GM15510 (cell line): ENCODE data around the gene BTNL8.

Experiments
- POLR2A ChIP-seq: IDR thresholded peaks from 3 replicates; pipeline ENCODE4 v1.6.1; 2011; ENCODE audit warnings: borderline replicate concordance; ENCODE audit not compliant: insufficient read length; ENCODE audit errors: extremely low read depth

The BTNL8 gene

DNA sequence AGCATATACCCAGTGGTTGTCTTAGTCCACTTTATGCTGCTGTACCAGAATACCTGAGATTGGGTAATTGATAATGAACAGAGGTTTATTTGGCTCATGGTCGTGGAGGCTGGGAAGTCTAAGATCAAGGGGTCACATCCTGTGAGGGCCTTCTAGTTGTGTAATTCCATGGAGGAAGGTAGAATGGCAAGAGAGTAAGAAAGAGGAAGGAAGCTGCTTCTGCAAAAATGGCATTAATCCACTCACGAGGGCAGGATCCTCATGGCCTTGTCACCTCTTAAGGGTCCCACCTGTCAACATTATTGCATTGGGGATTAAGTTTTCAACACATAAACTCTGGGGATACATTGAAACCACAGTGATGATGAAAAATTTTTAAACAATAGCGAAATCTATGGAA is 17.0 kb downstream of the BTNL8 start:
- TF ChIP-seq POLR2A: no peak

DNA sequence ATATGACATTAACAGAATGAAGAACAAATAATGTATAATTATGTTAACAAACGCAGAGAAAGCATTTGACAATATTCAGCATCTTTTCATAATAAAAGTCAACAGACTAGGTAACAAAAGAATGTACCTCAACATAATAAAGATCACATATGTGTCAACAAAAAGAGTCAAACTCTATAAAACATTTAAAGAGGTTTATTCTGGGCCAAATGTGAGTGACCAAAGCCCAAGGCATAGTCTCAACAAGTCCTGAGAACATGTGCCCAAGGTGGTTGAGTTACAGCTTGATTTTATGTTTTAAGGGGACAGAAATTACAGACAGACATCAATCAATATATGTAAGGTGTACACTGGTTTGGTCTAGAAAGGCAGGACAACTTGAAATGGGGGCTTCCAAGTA is 19.4 kb downstream of the BTNL8 start:
- no peak for TF ChIP-seq POLR2A

DNA sequence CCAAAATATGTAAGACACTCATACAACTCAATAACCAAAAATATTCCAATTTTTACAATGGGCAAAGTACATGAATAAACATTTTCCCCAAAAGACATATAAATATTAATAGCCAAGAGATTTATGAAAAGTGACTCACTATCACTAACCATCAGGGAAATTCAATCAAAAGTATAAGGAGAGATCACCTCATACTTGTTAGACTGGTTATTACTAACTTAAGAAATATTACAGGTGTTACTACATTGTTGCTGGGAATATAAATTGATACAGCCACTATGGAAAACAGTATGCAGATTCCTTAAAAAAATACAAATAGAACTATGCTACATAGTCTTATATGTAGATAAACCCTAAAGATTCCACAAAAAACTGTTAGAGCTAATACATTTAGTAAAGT is 21.8 kb downstream of the BTNL8 start:
- no peak for TF ChIP-seq POLR2A

DNA sequence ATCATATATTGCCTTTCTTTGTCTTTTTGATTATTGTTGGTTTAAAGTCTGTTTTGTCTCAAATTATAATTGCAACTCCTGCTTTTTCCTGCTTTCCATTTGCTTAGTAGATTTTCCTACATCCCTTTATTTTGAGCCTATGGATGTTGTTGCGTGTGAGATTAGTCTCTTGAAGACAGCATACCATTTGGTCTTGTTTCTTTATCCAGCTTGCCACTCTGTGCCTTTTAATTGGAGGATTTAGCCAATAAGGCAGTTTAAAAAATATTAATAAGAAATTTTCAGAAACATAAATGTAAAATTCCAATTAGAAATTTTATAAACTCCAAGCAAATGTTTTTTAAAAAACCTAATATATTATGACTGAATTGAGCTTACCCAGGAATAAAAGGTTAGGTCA is 24.0 kb downstream of the BTNL8 start:
- no peak for TF ChIP-seq POLR2A

DNA sequence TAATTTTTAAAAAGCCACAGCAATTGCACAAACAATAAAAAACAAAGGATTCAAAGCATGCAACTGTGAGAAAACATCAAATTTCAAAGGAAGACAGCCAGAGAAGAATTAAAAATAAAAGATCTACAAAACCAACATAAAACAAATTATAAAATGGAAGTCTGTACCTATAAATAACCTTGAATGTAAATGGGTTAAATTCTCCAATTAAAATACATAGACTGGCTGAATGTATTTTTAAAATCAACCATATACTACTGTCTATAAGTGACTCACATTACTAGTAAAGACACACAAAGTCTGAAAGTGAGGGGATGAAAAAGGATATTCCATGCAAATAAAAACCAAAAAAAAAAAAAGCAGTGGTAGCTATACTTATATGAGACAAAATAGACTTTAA is 33.7 kb downstream of the BTNL8 start:
- no peak for TF ChIP-seq POLR2A

DNA sequence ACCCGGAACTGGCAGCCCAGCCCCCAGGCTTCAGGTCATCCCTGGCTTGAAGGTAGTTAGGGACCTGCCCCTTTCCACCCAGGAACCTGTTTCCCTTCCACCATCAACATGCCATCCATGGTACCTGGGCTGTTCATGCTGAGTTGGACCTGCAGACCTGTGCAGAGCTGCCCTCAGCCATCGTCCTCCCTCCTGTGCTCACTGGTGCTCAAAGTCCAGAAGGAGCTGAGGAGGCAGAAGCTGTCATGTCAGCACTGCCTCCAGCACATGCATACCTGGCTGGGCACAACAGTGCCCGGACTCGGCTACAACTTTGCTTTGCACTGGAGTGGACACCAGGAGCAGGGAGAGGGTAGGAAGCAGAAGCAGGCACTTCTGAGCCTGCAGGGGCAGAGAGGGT is 36.2 kb downstream of the BTNL8 start:
- TF ChIP-seq POLR2A: no peak

DNA sequence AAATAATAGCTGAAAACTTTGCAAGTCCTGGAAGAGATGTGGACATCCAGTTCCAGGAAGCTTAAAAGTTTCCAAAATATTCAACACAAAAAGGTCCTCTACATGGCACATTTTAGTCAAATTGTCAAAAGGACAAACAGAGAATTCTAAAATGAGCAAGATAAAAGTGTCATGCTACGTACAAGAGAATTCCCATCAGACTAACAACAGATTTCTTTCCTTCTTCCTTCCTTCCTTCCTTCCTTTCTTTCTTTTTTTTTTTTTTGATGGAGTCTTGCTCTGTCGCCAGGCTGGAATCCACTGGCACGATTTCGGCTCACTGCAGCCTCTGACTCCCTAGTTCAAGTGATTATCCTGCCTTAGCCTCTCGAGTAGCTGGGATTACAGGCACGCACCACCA is 39.3 kb downstream of the BTNL8 start:
- TF ChIP-seq POLR2A: no peak

DNA sequence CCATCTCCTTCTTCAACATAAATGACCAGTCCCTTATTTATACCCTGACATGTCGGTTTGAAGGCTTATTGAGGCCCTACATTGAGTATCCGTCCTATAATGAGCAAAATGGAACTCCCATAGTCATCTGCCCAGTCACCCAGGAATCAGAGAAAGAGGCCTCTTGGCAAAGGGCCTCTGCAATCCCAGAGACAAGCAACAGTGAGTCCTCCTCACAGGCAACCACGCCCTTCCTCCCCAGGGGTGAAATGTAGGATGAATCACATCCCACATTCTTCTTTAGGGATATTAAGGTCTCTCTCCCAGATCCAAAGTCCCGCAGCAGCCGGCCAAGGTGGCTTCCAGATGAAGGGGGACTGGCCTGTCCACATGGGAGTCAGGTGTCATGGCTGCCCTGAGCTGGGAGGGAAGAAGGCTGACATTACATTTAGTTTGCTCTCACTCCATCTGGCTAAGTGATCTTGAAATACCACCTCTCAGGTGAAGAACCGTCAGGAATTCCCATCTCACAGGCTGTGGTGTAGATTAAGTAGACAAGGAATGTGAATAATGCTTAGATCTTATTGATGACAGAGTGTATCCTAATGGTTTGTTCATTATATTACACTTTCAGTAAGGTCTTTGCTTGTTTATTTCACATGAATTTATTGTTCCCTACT is 51.5 kb downstream of the BTNL8 start:
- TF ChIP-seq POLR2A: no peak

DNA sequence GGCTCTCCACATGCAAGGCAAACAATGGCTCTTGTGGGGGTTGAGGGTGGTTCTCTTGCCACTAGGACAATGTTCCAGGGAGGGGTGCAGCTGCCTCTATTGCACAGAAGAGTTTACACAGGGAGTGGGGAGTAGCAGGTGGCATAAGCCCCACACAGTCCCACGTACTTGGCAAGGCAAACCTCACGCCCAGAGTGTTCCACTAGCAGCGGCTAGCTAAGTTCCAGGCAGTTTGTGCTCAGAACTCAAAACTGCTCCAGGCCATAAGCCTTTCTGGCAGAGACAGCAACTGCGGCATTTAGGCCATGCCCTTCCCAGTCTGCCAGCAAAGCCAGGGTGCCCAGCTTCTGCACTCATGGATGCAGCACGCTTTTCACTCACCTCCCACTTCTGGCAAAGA is 60.7 kb downstream of the BTNL8 start:
- TF ChIP-seq POLR2A: no peak

DNA sequence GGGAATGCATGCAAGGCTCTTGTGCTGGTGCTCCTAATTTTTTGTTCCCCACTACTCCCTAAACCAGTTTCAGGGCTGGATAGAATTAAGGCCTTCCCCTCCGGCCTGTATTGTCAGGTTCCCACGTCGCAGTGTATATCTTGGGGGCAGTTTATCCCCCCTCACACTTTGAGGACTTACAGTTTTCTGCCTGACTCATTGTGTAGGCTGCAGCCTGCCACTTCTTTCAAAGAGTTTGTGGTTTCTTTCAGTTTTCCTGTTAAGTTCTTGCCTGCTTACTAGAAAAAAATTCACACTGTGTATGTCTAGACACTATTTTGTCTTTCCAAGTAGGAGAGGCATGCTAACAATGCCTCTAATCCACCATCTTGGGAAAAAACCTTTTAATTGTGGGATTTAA is 61.2 kb downstream of the BTNL8 start:
- no peak for TF ChIP-seq POLR2A

DNA sequence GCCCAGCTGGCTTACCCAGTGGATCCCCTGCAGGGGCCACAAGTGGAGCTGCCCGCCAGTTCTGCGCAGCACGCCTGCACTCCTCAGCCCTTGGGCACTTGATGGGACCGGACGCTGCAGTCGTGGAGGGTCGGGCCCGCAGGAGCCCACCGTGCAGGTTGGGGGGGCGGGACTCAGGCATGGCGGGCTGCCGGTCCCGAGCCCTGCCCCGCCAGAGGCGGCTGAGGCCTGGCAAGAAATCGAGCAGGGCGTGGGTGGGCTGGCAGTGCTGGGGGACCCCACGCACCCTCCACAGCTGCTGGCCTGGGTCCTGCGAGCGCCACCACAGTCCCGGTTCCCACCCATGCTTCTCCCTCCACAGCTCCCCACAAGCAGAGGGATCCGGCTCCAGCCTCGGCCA is 70.4 kb downstream of the BTNL8 start:
- no peak for TF ChIP-seq POLR2A

DNA sequence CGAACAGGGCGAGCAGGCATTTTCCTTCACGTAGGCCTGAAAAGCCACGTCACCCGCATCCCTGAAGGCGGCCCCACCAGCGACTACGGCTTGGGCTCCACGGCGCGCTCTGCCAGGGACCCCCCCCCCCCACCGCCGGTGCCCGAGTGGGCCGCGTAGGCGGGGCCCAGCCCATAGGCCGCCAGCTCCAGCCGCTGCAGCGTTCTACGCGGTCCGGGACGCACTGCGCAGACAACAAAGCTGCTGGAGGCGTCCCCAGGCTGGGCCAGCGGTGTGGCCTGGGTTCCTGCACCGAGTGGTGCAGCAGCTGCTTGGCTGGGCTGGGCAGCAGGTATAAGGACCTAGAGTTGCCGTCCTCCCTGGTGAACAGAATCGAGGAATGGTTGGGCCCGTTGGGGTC is 71.4 kb downstream of the BTNL8 start:
- no peak for TF ChIP-seq POLR2A

DNA sequence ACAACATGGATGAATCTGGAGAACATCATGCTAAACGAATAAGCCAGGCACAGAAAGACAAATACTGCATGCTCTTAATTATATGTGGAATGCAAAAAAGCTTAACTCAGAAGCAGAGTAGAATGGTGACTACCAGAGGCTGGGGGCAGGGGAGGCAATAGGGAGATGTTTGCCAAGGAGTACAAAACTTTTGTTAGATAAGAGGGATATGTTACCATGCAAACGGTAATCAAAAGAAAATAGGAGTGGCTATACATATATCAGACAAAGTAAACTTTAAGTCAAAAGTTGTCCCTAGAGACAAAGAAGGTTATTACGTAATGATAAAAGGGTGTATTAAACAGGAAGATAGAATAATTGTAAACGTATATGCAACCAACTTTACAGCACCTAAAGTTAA is 71.9 kb downstream of the BTNL8 start:
- TF ChIP-seq POLR2A: no peak

DNA sequence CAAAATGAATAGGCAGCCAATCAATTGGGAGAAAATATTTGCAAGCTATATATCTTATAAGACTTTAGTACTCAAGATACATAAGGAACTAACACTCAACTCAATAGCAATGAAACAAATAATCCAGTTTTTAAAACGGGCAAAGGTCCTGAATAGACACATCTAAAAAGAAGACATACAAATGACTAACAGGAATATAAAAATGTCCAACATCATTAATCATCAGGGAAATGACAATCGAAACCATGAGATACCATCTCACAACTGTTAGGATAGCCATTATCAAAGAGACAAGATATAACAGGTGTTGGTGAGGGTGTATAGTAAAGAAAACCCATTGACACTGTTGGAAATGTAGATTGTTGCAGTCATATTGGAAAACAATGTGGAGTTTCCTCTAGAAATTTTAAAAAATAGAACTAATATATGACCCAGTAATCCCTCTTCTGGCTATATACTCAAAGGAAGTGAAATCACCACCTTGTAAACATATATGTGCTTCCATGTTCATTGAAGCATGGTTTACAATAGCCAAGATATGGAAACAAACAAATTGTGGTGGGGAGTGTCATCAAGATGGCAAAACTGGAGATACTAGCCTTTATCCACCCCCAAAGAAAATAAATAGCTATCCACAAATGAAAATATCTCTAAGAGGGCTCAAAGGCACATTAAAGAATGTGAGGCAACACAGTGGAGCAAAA is 75.8 kb downstream of the BTNL8 start:
- TF ChIP-seq POLR2A: no peak

DNA sequence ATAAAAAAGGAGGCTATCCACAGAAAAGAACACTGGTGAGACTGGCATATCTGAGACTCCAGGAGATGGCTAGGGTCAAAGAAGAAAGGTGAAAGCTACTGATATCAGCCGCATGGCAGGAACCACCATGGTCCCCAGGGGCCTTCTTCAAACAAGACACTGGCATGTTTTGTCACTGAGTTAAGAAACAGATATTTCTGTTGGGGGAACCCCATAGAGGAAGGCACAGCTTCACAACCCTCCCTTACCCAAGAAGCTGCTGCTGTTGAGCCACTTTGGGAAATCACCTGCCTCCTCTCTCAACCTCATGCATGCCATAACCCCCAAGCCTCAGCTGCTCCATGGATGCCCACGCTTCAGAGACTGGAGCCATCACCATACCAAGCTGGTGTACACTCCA is 76.4 kb downstream of the BTNL8 start:
- no peak for TF ChIP-seq POLR2A

DNA sequence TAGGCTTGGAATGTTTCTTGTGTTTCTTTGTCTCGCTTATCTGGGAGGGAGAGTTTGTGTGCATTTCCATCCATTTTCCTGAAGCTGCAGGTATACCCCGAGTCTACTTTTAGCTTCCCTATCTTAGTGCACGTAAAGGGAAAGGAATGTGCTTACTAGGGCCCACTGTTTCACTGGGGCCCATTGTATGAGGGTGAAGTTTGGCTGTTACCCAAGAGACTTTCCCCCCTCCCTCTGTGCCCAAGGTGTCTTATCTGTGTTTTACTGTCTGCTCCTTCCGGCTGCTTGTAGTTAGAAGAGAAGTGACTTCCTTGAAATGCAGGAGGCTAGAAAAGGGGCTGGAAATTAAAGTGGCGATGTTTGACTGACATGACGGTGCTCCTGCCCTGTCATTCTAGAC is 77.6 kb downstream of the BTNL8 start:
- no peak for TF ChIP-seq POLR2A
